NCI-H1930 (cell line): ENCODE results near the gene MS4A4A.

Experiments
- DNase-seq, 2 experiments: peaks; one replicate each; lab custom pipeline; 2025; lab: John Stamatoyannopoulos, UW

Gene MS4A4A

DNA sequence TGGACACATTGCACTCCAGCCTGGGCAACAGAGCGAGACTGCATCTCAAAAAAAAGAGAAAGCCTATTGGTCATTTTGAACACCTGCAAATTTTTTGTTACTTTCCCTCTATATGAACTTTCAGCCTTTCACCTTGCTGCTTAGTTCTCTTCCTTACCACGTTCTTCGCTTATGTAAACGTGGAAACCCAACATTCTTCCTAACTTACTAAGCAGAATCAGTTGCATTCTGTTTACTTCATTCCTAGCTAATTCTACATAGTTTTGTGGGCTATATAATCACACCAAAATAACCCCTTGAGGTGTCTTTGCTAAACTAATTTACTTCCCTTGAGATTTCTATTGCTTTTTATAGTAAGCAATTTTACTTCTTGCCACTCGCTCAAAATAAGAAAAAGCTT lies 23.2 kb downstream of the MS4A4A start:
- no peak for DNase-seq

DNA sequence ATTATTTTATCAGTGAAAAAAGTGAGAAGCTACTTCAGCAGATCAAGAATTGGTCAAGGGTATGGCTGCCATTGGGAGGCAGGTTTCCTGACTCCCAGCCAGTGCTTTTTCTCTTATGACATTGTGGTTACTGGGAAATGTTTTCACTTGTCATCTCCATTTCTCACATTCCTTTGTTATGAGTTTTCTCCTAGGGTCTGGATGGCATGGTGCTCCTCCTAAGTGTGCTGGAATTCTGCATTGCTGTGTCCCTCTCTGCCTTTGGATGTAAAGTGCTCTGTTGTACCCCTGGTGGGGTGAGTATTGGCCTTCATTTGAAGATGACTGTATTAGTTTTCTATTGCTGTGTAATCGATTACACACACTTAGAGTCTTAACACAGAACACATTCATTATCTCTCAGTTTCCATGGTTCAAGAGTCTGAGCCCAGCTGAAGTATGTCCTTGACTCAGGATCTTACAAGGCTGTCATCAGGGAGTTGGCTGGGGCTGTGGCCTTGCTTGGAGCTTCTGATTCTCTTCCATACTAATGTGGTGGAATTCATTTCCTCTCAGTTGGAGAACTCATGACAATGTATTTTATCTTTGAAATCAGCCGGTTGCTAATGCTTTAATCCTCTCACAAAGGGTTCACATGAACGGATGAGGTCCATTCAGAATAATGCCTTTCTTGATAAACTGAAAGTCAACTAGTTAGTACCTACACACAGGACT lies 25.6 kb downstream of the MS4A4A start:
- no peak for DNase-seq

DNA sequence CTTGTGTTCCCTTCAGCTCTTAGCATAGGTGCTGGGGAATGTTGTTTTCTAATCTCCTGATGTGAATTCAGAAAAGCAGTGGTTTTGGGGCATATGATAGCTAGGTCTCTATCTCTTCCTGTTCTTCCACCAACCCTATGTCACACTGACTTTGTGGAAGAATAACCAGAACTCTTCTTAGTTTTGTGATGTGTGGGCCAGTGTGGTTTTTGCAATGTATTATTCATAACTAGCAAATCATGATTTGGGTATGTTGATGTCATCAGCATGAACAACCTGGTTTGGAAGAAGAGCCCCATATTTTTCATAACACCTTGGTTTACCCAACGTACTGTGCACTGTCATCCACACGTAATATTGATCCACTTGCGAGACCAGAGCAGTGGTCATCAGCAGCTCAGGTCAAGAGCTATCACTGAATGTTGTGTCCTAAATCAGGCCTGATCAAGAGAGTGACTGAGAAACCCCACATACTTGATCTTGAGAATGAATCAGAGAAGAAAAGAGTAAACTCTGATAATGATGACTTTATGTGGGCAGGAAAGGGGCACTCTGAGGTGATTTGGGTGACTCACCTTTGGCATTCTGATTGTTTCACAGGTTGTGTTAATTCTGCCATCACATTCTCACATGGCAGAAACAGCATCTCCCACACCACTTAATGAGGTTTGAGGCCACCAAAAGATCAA lies 27.2 kb downstream of the MS4A4A start:
- DNase-seq, result no peak

DNA sequence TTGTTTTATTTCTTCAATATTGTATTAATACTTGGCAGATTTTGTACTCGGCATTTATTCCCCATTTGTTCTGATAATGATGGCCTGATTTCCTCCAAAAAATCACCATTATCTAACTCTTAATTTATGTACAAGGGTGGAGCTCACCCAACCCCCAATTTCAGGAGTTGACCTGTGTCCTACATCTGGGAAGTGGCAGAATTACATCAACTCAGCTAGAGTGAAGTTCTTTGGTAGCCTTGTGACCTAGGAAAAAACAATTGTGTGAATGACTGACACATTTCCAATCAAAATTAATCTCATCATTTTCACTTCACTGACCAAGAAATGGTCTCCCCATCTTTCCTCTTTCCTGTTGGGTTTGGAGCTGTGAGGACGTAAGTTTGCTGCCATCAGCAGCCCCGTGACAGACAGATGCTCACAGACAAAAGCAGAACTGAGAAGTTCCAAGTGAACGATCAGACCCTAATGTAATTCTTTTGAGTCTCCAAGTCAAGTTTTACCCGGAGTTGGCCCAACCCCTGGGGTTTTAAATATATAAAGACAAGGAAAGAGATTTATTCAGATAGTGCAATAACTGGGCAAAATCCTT lies 30.0 kb downstream of the MS4A4A start:
- DNase-seq, result no peak

DNA sequence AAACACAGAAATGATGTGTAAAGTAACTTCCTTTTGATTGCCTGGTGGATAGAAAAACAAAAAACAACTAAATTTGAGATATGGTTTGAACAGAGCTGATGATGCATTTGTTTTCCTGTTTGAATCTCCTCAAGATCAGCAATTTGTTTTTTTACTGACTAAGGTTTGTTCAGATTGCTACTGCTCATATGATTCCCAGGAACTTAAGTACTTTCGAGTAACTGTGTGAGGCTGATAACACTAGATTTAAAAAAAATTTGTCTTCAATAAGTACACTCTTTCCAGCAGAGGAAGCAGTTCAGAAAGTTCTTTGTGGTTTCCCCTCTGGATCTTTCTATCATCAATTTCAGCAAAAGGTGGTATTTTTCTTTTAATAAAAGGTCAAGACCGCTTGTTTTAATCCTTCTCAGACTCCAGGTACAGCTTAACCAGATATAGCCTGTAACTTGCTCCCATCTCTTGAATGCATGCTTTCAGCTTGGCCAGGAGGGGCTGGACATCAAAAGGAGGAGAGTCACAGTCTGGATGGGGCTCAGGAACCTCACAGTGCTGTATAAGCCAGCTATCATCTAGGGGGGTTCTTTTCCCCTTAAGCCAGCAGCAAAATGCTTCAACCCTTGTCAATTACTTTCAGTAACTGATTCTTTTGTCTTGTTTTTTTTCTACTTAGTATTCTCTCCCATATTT lies 34.3 kb downstream of the MS4A4A start:
- DNase-seq, result no peak

DNA sequence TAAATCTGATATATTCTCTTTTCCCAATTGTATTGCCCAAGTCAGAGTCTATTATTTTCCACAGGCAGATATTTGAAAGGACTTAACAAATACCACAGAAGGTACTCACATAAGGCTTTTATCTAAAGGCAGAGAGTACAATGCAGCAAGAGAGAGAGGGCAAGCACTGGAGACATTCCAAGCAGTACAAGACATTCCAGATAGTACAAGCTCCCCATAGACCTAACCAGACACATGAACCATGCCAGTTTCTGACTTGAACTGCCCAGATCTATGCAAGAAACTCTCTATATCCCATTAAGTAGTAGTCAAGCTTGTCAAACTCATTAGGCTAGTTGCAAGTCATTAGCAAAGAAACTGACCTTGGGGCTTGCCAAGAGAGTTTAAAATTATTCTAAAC lies 35.4 kb downstream of the MS4A4A start:
- DNase-seq, result no peak

DNA sequence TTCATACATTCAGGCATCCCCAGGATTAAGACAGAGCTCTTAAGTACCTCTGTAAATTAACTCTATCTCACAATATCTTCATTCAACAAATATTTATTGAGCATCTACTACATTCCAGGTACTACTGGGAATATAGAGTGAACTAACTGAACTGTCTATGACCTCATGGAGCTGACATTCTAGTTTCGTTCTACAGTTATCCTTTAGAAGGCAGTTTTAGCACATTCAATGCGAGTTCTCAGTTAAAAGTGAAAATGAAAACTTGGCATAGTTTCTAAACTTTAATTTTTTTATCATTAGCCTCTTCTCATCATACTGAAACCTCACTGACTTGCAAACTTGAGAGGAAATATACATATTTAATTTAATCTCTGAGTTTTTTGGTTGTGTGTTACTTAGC lies 35.9 kb downstream of the MS4A4A start:
- no peak for DNase-seq

DNA sequence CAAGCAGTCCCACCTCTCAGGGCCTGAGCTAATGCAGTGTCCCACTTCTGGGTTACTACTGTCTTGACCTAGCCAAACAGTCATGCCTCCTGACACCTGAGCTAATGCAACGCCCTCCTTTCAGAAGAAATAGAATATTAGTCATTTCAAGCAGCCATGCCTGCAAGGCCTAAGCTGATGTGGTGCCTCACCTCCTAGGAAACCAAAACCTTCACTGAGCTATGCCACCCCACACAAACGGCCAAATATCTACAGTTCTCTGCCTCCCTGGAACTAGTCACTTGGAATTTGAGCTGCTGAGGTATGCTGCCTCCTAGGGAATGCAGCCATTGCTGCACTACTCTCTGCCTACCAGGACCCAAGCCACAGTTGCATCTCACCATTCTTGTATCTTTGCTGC lies 38.3 kb downstream of the MS4A4A start:
- DNase-seq, result no peak

DNA sequence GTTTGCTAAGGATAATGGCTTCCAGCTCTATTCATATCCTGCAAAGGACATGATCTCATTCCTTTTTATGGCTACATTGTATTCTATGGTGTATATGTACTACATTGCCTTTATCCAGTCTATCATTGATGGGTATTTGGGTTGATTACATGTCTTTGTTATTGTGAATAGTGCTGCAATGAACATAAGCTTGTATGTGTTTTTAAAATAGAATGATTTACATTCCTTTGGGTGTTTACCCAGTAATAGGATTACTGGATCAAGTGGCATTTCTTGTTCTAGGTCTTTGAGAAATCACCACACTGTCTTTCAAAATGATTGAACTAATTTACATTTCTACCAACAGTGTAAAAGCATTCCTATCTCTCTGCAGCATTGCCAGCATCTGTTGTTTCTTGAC lies 40.6 kb downstream of the MS4A4A start:
- no peak for DNase-seq

DNA sequence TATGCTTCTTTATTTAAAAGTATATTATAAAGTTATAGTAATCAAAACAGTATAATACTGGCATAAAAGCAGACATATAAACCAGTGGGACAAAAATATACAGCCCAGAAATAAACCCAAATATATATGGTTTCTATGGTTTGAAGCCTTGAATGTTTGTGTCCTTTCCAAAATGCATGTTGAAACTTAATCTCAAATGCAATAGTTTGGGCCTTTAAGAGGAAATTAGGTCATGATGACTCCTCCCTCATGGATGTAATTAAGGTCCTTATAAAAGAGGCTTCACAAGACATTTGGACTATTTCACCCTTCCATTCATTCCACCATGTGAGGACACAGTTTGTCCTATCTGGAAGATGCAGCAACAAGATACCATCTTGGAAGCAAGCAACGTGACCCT lies 46.5 kb downstream of the MS4A4A start, which contains the start of gene MS4A6E:
Gene MS4A6E, plus strand, starts transcription at position 301 of the 400 bp plus-strand sequence. CDS start 7,641 bp downstream, outside the sequence.
- DNase-seq, result no peak

DNA sequence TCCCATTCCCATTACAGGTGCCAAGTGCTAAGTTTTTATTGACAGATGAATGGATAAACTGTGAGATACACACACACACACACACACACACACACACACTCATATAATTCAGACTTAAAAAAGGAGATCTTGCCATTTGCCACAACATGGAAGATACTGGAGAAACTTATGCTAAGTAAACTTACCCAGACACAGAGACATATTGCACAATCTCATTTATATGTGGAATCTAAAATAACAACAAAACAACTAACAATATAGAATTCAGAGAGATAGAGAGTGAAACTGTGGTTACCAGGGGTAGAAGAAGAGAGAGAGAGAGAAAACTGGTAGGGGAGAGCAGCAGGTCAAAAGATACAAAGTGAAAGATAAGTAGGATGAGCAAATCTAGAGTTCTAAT lies 48.0 kb downstream of the MS4A4A start:
- DNase-seq, result no peak

DNA sequence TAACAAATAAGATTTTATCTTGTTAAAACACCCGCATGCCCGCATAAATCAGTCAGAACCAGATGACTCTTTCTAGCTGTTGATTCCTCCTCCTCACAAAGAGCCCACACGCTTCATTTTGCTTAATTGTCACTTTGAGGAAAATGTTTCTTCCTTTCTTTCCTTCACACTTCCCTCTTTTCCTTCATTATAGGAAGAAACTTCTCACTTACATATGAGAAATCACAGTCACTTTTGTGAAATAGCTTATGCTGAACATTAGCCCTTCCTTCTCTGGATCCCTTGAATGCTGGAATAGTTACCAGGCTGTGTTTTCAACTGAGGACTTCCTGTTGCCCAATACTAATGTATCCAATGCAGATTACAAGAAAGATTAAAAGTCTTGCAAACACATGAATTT lies 52.4 kb downstream of the MS4A4A start:
- DNase-seq, result no peak

DNA sequence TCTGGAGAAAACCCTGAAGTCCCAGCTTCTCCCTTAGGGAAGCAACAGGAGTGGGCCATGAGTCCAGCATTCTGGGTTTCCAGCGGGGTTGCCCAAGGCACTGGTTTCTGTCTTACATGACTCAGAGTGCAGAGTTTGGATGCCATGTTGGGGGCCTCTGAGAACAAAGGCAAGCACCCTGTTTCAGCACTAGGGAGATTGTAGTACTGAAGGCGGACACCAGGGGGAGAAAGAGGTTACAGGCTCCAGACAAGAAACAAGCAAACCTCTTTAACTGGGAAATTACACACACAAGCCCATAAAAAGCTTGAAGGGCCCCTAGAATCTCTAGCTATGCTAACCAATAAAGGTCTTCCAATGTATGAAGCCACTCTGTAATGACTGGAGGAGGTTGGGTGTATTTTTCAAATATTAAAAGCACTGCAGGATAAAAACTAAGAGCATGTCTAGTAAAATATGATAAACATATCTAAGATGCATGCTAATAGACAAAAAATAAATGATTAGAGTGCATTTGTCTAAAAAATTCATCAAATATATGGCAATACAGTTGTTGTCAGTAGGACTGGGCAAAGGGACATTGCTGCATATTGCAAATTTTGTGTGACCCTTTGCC lies 53.6 kb downstream of the MS4A4A start:
- DNase-seq, result peak; percentile 13 to 36

DNA sequence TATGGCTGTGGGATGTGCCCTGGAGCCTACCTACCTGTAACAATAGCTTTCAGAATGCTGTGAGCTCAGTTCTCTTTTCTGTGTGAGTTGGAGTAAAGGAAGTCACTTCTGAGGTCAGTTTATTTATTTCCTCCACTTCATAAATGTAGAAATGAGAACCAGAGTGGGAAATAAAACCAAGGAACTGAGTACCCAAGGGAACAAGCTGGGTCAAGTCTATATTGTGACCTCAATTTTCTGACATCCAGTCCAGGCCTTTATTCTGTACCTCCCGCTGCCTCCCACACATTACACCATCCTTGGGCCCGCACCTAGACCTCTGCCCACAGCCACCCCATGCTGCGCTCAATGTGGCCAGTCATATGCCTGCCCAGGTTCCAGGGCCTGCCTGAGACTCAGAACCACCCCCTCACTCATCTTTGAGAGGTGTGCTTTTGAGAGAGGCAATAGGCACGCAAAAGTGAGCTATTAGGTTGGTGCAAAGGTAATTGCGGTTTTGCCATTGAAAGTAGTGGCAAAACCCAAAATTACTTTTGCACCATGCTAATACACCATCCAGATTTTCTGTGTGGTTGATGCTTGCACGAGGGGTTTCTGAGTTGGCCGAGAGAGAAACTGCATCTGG lies 56.4 kb downstream of the MS4A4A start:
- no peak for DNase-seq

DNA sequence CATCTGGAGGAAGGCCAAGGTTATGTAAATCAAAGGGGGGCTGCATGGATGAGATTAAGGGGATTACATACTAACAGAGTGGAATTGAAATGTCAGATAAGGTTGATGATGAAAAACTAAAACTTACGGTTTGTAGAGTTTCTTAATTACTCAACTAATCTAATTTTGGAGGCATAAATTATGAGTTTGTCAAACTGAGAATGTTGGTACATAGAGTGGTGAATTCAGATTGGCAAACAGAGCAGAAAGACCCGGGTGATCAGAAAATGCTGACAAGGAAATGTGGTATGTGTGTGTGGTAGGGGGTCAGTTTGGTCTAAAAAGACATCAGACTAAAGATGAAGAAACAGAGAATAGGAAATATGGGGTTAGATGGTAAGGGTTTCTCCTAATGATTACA lies 57.6 kb downstream of the MS4A4A start:
- DNase-seq, result no peak

DNA sequence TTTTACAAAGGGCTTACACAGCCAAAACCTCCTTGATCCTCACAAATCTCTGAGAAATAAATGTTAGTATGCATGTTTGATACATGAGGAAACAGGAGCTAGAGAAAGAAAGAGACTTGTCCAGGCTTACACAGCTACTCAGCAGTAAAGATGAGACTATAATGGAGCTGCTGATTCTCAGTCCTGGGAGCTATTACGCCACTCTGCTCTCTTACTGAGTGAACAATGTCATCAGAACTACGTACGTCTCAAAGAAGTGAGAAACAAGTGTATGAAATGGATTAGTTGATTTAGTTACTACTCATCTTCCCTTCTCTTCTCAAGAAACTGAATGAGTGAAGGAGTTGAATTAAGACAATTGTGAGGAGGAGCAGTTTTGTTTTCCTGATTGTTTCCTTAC lies 58.9 kb downstream of the MS4A4A start:
- no peak for DNase-seq

DNA sequence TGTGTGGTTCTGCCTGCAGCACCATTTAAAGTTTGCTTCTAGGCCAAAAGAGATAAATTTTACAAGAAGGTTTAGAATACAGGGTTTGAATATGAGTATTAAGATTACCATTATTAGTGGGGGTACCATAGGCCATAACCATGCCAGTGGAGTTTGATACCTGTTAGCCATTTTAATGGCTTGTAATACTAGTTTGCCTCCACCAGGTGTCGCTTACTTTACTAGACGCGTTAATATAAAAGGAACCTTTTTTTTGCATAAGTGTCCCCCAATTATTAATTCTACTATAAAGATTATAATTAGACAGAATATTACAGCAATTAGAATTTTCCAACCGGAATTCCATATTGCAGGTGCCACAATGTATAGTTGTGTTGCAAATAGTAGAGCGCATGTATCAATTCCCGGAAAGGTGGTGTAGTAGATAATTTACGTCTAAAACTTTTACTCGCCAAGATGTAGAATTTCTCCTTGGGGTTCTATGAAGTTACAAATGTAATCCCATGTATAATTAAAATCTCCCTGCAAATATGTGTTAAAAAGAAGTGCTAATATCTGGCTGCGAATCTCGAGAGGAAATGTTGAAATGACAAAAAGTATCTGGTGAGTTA lies 62.7 kb downstream of the MS4A4A start:
- no peak for DNase-seq

DNA sequence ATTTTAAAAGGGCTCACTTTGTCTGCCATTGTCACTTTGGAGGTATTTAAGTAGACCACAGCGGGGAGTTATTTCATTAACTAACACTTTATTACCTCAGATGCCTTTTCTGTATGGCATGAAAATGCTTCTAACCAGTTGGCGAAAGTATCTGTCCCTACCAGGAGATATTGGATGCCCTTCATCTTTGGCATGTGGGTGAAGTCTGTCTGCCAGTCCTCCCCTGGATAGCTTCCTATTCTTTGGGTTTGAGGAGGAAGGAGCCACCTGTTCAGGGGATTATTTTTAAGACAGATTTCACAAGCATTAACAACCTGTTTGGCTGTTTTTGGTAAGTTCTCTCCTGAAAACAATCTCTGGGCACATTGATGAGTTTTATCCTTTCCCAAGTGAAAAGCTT lies 63.7 kb downstream of the MS4A4A start:
- no peak for DNase-seq

DNA sequence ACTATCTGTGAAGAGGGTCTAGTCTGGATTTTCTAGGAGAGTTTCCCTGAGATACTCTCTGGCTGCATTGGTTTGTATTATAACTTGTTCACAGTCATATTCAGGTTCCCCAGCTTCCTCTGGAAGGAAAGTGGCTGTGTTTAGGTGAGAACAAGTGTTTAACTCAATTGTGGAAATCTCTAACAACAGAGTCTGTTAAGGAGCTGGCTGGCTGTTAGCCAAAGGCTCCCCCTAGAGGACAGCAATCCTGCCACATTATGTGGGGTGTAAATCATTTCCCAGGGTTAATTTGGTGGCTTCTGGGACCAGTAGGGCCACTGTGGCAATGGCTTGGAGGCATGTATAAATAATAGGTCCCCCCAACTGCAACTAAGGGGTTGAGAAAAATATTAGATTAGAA lies 65.0 kb downstream of the MS4A4A start:
- DNase-seq, result peak in 1 of 2 experiments; percentile 3

DNA sequence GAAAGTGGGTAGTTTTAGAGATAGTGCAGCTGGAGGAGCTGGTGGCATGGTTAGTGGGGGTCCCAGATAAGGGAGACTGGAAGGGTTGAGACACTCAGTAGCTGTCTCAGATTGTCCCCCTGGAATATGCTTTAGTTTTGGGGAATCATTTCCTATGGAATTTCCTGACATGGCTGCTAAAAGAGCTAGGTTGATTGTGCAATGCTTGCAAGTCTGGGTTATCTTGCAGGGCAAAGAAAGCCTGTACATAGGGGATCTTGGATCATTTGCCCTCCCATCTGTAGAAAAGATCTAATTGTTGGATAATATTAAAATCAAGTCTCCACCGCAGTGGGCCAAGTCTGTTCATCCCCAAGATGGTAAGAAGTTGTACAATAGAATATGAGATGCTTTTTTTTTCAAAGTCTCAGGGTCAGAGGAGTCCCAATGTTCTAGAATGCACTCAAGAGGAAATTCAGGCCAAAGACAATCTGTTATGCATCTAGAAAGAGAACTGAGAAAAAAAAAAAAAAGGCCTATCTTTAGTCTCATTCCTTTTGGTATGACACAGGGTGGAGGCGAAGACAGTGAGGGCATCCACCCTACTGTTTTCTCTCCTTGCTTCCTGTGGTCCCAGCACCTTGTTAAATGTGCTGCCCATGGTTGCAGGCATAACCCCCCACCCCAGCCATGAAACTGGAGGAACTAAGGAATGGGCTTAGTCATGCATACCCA lies 66.8 kb downstream of the MS4A4A start:
- no peak for DNase-seq

DNA sequence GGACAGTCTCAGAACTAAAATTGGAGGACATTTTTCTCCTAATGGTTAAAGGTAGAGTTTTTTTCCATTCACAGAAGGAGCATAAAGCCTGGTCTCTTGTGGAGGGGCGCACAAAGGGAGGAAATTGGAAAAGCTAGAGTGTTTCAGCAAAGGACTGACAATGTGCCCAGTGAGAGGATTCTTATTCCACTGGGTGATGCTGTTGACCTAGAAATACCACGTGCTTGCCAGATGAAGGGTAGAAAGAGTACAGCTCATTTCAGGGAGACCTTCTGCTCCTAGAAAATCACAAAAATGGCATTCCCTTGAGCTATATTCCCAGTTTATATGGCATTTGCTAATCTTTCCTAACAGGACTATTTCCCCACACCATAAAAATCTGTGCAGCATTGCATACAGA lies 67.7 kb downstream of the MS4A4A start:
- DNase-seq, result peak in 1 of 2 experiments; percentile 3
